Measurements from ENCODE around the gene NXF1. TPM values are rescaled to one million over a fixed set of nuclear protein-coding genes. Genes with fewer than 3 reads are reported as not detected.

The NXF1 gene
- 10 to 100 TPM; 51.2 to 68.8 (median 55.1) TPM for total RNA-seq

DNA sequence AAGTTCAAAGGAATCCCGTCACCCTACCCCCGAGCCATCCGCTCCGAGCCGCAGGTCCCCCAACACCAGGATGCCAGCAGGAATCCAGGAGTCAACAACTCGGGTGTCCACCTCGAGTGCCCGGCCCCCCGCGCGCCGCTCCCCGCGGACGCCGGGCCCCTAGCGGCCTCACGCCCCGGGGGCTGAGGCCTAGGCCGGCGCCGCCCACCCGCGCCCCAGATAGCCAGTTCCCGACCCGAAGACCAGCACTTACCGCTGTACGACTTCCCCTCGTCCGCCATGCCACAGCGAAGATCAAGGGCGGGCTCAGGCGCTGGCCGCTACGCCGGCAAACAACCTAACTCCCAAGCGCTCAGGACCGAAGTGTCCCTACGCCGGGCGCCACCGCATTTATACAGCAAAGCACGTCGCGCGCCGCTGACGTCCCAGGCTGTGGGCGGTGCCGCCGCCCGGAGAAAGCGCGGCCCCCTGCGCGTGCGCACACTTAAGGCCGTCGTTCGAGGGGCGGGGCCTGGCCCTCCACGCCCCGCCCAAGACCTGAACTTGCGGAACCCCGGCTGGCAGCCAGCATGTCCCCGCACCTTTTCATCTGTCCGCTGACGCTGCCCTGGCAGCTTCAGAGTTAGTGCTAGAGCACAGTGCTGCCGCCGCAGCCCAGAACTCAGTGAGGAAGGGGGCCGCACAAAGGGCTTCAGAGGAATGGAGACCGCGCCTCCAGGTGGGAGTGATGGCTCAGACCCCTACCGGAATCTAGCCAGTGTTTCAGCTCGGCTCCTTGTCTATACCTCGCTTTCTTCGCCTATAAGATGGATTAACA is at the start of gene NXF1:
Gene NXF1 (minus strand): TSS at position 365 of the 817 bp plus-strand sequence. CDS start 84 bp downstream, at position 281.
- TF ChIP-seq, protein P1, sequence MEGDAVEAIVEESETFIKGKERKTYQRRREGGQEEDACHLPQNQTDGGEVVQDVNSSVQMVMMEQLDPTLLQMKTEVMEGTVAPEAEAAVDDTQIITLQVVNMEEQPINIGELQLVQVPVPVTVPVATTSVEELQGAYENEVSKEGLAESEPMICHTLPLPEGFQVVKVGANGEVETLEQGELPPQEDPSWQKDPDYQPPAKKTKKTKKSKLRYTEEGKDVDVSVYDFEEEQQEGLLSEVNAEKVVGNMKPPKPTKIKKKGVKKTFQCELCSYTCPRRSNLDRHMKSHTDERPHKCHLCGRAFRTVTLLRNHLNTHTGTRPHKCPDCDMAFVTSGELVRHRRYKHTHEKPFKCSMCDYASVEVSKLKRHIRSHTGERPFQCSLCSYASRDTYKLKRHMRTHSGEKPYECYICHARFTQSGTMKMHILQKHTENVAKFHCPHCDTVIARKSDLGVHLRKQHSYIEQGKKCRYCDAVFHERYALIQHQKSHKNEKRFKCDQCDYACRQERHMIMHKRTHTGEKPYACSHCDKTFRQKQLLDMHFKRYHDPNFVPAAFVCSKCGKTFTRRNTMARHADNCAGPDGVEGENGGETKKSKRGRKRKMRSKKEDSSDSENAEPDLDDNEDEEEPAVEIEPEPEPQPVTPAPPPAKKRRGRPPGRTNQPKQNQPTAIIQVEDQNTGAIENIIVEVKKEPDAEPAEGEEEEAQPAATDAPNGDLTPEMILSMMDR (IDR thresholded peaks at IDR 0.05; ENCODE audit: low read depth): no peak

DNA sequence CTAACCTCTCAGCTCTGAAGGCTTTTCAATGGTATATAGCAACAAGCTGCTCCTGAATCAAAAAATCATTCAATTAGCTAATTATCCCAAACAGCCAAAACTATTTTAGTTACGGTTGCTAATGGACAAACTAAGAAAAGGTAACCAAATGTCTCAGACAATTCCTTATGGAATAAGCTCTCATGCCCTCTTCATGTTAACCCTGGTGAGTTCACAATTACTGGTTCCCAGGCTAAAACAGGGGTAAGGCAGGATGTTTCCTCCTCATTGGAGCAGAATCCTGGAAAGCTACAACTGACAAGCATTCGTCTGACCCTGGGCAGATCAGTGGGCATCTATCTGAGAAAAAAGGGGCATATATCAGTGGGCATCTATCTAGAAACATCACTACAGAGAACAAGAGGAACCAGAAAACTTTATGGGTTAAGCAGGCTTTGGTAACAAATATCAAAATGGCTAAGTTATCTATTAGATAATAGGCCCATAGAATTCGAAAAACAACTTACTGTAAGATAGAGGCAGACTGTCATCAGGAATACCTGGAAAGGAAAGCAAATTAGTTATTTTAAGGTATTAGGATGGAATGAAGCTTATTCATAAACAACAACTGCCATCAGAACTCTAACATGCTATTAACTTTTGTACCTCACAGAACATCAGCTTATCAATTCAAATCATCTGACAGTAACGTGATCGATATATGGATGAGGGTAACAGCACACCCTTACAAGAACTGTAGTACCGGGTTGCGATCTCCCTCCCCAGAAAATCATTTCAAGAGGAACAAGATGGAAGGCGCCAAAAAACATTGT is 49.0 kb upstream of the NXF1 start:
- TF ChIP-seq, protein P1 (IDR thresholded peaks at IDR 0.05; ENCODE audit: low read depth): no peak

DNA sequence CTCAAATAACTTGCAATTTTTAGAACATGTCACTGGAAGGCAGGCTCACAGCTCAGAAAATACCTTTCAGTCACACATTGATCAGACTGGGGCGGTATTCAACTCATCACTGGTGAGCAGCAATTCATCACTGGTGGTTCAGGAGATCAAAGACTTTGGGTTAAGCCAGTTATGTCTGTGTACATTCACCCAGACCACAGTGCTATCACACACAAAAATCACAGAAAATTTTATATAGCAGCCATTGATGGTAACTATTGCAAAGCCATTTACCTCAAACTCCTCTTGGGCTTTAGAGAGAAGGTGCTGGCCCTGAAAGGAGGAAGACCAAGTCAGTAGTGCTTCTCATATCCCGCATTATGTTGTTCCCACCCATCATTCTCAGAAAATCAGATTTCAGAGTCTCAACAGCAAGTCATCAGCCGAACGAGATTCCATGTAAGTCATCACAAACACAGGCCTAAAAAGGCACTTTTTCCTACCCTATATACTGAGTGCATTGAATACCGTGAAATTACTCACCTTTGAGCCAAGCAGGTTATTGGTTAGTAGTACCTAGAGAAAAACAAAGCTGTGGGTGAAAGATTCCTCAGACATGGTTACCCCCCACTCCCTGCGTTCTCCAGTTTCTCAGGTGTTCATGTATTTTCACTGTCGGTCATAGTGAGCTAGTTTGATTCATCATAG is 48.2 kb upstream of the NXF1 start:
- TF ChIP-seq, protein P1 (IDR thresholded peaks at IDR 0.05; ENCODE audit: low read depth): no peak

DNA sequence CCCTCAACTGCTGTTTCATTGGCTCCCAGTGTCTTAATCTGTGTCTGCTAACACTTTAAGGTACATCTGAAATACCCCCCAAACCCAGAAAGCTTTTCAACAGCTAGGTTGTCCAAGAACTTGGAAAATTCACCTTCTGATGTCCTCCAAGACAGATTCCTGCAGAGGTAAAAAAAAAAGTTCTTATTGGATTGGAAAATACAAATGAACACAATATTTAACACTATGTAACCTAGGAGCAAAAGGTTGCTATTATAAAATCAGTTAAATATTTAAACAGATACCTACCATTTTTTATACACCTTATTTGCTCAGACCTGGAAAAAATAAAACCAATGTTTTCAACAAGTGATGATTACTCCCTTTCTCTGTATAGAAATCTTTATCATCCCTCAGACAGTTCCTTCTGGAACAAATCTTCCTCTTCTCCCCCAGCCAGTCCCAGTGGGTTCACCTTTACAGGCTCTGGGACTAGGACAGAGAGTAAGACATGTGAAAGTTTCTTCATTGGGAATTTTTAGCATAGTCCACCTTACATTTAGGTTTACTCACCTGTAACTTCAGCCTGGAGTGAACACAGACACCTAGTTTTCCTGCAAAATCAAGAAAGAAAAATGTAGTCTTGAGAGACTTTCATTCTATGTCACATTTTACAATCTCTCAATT is 47.4 kb upstream of the NXF1 start:
- TF ChIP-seq, protein P1 (IDR thresholded peaks at IDR 0.05; ENCODE audit: low read depth): no peak

DNA sequence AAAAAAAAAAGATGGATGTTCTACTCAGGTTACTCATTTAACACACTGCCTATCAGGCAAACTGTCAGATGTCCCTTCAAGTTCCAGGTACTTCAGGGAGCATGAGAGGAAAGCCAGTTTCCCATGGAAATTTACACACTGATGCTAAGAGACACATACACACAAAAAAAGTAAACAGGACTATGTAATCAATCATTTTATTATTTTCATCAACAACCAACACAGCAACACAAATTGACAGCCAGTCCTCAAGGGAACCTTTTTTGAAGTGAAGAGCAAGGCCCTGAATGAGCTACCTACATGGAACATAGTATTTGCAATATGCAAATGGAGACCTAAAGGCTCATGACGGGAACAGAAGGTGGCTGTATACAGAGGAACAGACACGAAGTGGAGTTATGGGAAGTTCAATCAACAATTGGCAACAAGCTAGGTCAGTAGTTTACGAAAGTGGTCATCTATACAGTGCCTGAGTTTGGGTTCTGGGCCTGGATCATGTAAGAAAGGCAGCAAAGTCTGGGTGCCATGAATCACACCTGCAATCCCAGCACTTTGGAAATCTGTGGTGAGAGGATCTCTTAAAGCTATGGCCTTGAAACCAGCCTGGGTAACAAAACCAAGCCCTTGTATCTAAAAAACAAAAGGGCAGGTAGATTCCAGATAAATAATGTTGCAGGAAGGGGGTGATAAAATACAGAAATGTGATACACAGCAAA is 46.7 kb upstream of the NXF1 start:
- TF ChIP-seq, protein P1 (IDR thresholded peaks at IDR 0.05; ENCODE audit: low read depth): no peak

DNA sequence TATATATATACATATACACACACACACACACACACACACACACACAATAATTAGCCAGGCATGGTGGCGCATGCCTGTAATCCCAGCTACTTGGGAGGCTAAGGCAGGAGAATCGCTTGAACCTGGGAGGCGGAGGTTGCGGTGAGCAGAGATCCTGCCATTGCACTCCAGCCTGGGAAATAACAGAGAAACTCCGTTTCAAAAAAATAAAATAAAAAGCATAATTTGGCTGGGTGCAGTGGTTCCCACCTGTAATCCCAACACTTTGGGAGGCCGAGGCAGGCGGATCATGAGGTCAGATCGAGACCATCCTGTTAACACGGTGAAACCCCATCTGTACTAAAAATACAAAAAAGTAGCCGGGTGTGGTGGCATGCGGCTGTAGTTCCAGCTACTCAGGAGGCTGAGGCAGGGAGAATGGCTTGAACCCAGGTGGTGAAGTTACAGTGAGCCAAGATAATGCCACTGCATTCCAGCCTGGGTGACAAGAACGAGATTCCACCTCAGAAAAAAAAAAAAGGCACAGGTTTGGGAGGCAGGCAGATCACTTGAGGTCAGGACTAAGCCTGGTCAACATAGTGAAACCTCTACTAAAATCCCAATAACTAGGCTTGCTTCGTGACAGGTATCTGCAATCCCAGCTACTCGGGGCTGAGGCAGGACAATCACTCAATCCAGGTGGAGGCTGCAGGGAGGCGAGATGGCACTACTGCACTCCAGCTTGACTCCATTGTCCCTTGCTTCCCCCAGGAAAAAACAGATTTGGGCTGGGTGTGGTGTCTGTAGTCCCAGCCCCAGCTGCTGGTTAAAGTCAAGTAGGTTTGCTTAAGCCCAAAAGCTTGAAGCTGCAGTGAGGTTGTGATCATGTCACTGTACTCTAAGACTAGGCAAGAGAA is 45.9 kb upstream of the NXF1 start:
- TF ChIP-seq, protein P1 (IDR thresholded peaks at IDR 0.05; ENCODE audit: low read depth): no peak

Measured in subcutaneous adipose tissue (tissue), 4 donors.